ENCODE data around the gene VN1R5. TPM values are rescaled to one million over a fixed set of nuclear protein-coding genes. Genes with fewer than 3 reads are reported as not detected.

The VN1R5 gene

DNA sequence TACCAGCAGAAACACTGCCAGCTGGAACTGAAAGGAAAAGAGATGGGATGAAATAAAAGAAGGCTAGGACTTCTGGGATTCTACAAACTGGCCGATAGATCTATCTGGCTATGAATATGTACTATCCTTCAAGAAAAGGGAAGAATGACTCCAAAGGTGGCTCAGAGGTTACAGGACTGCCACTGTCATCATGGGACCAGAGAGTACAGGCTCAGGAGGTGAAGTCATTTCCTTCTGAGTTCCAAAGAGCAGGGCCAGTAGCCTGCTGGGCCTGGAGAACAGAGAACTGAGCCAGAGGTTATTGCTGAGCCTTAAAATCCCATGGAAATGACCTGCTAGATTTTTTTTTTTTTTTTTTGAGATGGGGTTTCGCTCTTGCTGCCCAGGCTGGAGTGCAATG is 48.2 kb downstream of the VN1R5 start:
- no peak overlapping the region for H4K5ac ChIP-seq (ENCODE audit: low read length)
- peaks cover 15% of the 10 kb centered on the region for H3K36me3 ChIP-seq (ENCODE audit: control insufficient read depth, insufficient read depth, low read length)
- H3K27ac ChIP-seq (ENCODE audit: low read depth, low read length) = no peak overlapping the region
- no peak overlapping the region for H3K4me2 ChIP-seq (ENCODE audit: low read length)
- H3K4ac ChIP-seq (ENCODE audit: low read depth, low read length) = no peak overlapping the region
- WGBS (ENCODE audit: extremely low coverage, insufficient coverage, low lambda C conversion rate) = no CpG with 5 or more reads among the region's 2 CpGs
- no peak overlapping the region for H2AK5ac ChIP-seq (ENCODE audit: low read length)
- H3K4me1 ChIP-seq (ENCODE audit: control insufficient read depth, low read depth, low read length) = peaks cover 5% of the 10 kb centered on the region
- no peak overlapping the region for H2BK120ac ChIP-seq (ENCODE audit: low read depth, low read length)
- H3K4me3 ChIP-seq (ENCODE audit: low read length) = no peak overlapping the region
- no peak for DNase-seq
- no peak overlapping the region for H3K56ac ChIP-seq (ENCODE audit: low read length)
- no peaks in the 10 kb centered on the region for H3K79me1 ChIP-seq (ENCODE audit: low read length)
- no peaks in the 10 kb centered on the region for H3K79me2 ChIP-seq (ENCODE audit: control insufficient read depth, insufficient read depth, low read length)
- no peak overlapping the region for H3K9ac ChIP-seq (ENCODE audit: low read length)
- H3K18ac ChIP-seq (ENCODE audit: low read length) = no peak overlapping the region
- no peaks in the 10 kb centered on the region for H3K27me3 ChIP-seq (ENCODE audit: insufficient read depth, low read length, poor library complexity)
- H4K8ac ChIP-seq (ENCODE audit: low read depth, low read length) = no peak overlapping the region
- no peak overlapping the region for H2BK15ac ChIP-seq (replicated peaks; ENCODE audit: low read depth)
- no peak overlapping the region for H2BK5ac ChIP-seq (ENCODE audit: low read length)
- H3K23ac ChIP-seq (ENCODE audit: low read length) = no peak overlapping the region

Small RNA genes within 50 kb of the gene (small RNA-seq; reads per million reads assigned to genes)
- not detected for gene RF00019 (ENCODE audit: insufficient read depth)

Measured in mesendoderm (in vitro differentiated cells).